AG09309 (cell line): ENCODE results near the gene PRM3.

Experiments
- DNase-seq: peaks from one replicate; pipeline ENCODE4 v3.0.0-alpha.2; 2010; ENCODE audit warnings: low read depth
- H3K4me3 ChIP-seq: 2 replicates; pipeline ENCODE4 v1.5.1; 2011; ENCODE audit warnings: mild to moderate bottlenecking, low read depth, low read length, moderate library complexity; ENCODE audit not compliant: control insufficient read depth
- CTCF ChIP-seq: IDR thresholded peaks from 2 replicates; pipeline ENCODE4 v1.5.1; 2011; ENCODE audit warnings: mild to moderate bottlenecking, low read depth, low read length, inconsistent platforms; ENCODE audit not compliant: insufficient read depth, control insufficient read depth; ENCODE audit errors: missing control alignments

The PRM3 gene

DNA sequence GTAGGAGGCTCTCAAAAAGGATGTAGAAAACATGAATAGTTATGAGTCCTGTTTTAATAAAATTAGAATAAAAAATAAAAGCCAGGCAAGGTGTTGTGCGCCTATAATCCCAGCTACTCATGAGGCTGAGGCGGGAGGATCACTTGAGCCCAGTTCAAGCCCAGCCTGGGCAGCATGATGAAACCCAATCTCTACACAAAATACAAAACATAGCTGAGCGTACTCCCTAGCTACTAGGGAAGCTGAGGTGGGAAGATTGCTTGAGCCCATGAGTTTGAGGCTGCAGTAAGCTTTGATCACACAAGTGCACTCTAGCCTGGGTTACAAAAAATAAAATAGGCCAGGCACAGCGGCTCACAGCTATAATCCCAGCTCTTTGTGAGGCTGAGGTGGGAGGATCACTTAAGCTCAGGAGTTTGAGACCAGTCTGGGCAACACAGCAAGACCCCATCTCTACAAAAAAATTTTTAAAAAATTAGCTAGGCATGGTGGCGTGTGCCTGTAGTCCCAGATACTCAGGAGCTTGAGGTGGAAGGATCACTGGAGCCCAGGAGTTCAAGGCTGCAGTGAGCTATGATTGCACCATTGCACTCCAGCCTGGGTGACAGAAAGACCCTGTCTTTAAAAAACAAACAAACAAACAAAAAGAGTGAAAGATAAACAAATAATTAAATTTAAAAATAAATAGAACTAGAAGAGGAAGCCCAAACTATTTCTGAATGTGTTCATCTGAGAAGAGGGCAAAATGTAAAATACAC lies 24.9 kb upstream of the PRM3 start:
- no peak for DNase-seq
- no peak for TF ChIP-seq CTCF
- no peak overlapping the region for H3K4me3 ChIP-seq

DNA sequence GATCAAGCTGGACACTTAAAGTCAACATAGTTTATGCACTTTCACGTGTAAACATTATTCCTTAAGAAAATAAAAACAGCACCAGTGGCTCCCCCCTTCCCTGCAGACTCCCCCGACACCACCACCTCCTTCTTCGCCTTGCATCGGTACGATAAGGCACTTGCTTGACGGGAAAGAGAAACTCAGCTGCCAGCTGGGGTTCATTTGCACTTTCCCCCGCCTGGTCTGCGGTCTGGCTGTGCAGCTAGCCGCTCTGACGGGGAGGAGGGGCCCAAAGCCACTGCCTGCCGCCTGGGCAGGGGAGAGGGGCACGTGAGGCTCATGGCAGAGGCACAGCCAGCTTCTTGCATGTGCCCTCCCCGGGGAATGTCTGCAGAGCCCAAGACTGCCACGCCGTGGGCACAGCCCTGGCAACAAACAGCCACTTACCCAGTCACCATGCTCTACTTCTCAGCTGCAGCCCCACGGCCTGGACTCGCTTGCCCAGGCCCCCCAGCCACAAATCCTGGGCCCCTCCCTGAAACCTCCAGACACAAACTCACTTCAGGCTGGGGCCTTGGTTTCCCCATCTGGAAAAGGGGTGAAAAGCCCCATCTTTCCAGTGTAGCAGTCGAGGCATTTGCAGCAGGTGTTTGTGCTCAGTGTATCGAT lies 24.2 kb upstream of the PRM3 start:
- peak overlapping the region; percentile 4; the same call in 1 of the 2 replicates for H3K4me3 ChIP-seq
- TF ChIP-seq CTCF: no peak
- DNase-seq: peak; percentile 25

- DNase-seq: no peak
Measured at GRCh38 chr16:11296706-11297491, 23.5 kb upstream of the PRM3 start.

DNA sequence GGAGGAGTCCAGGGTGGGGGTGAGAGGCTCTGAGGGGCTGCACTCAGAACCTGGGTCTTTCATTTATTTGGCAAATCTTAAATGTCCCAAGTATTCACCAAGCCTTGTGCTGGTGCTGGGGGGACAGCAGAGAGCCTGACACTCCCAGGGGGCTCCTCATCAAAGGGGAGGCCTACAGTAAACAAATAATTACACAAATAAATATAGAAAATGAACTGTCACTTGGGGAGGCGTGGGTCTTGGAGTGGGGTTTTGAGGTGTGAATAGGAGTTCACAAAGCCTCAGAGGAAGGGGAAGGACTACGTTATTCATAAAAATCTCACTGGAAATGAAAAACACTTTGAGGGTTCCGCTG lies 22.9 kb upstream of the PRM3 start:
- no peak for TF ChIP-seq CTCF
- DNase-seq: no peak
- no peak overlapping the region for H3K4me3 ChIP-seq

More at GRCh38 chr16:11296706-11297491, 23.5 kb upstream of the PRM3 start:
- TF ChIP-seq CTCF: no peak
- no peak overlapping the region for H3K4me3 ChIP-seq

DNA sequence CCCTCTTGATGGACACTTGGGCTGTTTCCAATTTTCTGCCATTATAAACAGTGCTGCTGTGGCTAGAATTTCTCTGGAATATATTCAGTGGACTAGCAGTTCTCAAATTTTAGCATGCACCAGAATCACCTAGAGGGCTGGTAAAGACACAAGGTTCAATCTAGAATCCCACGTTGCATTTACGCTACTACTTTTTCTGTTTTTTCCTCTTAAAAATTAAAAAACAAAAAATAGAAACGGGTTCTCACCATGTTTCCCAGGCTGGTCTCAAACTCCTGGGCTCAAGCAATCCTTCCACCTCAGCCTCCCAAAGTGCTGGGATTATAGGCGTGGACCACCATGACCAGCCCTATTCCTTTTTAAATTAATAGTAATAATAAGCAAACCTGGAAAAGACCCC lies 22.2 kb upstream of the PRM3 start:
- no peak for TF ChIP-seq CTCF
- DNase-seq: no peak
- H3K4me3 ChIP-seq: no peak overlapping the region

- TF ChIP-seq CTCF: no peak
- DNase-seq: no peak
- no peak overlapping the region for H3K4me3 ChIP-seq
Measured at GRCh38 chr16:11292076-11292748, 18.8 kb upstream of the PRM3 start.
